Stimulated activated CD4-positive, alpha-beta T cell treated with anti-CD3 and anti-CD28 coated beads, TNF-alpha, amount 100 ng/mL, for 4 hours (primary cell): Measurements from ENCODE around the gene C15orf40.

Experiments used
- DNase-seq, 3 experiments: peaks; one replicate each; pipeline ENCODE4 v3.0.0-alpha.2; 2020; ENCODE audit warnings: low read depth in 3 of 3

The C15orf40 gene

DNA sequence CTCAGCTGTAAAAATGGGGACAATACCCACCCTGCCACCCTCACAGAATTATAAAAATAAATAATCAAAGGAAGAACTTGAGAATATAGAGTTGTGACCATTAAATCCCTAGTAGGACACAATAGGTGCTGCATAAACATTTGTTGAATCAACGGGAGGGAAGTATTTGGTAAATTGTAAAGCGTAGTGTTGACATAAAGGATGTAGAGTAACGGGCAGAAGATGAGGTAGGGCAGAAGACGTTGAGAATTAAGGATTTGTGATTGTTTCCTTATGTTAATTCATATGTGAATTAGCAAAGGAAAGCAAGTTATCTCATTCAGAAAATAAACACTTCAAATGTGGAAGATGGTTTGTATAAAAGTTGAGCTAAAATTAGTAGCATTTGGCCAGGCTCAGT lies 18.3 kb downstream of the C15orf40 start:
- no peak for DNase-seq

- no peak for DNase-seq
These were observed 18.9 kb downstream of the C15orf40 start for GRCh38 chr15:82992436-82992998.

- peak in 2 of 3 experiments; percentile 2 to 9 for DNase-seq
These were observed 25.0 kb downstream of the C15orf40 start for GRCh38 chr15:82986442-82986780.

- DNase-seq = peak; percentile 74 to 88 (median 82)
These were observed 25.6 kb downstream of the C15orf40 start, which contains the start of gene RAMAC for GRCh38 chr15:82985688-82986441. Gene RAMAC, plus strand, starts transcription at chr15:82986210. Its CDS starts 2,809 bp downstream, at chr15:82989019.

GRCh38 chr15:82980981-82981380 lies 30.5 kb downstream of the C15orf40 start:
- no peak for DNase-seq

- no peak for DNase-seq
These were observed 31.7 kb downstream of the C15orf40 start for GRCh38 chr15:82979726-82980125.

GRCh38 chr15:82978438-82978837 lies 33.0 kb downstream of the C15orf40 start:
- no peak for DNase-seq

GRCh38 chr15:82977076-82977475 lies 34.4 kb downstream of the C15orf40 start:
- no peak for DNase-seq

GRCh38 chr15:82972990-82973389 lies 38.4 kb downstream of the C15orf40 start:
- no peak for DNase-seq

DNA sequence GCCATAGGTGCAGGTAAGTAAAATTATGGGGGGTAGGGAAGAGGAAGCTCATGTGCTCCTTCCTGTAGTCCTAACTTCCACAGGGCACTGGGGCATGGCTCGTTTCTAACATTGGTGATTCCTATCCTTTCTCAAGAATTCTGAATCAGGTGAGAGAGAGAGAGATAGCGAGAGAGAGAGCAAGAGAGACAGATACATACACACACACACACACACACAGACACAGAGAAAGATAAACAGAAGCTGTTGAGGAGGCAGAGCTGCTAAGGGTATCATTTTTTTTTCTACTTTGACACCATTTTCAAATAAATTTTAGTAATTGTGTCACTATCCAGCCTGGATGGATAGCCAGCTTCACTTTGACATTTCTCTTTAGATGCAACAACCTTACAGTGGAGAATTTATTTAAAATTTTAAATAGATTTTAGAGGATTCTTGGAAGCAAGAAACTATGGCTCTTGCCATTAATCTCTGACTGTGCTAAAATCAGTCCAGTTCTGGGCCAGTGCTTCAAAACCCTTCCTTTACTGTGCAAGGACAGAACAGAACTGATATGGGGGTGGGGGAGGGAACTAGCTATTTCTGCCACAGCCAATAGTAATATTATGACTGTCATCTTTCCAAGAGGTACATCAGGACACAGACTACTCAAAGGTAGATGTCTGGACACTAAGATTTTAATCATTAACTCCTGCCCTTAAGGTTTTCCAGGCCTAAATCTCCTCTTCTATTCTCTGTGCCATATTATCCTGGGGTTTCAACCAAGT lies 40.0 kb downstream of the C15orf40 start:
- no peak for DNase-seq

- no peak for DNase-seq
These were observed 40.7 kb downstream of the C15orf40 start for GRCh38 chr15:82970696-82971095.

GRCh38 chr15:82970078-82970686 lies 41.3 kb downstream of the C15orf40 start:
- DNase-seq = no peak

DNA sequence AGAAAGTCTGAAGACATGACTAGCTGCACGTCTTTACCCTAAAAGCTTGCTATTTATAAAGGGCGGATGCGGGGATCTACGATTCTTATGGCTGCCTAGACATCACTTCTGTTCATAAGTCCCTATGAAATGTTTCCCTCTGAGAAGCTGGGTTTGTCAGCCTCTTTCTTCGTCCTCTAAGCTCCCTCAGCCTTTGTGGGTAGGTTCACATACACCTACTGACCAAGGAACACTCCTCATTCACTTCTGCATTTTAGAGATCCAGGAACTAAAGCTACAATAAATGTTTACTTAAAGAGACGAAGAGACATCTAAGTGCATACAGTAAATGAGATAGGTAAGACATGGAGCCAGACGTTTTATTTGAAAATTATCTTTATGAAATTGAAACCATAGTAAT lies 42.1 kb downstream of the C15orf40 start:
- DNase-seq = no peak

- DNase-seq = no peak
These were observed 43.4 kb downstream of the C15orf40 start for GRCh38 chr15:82968066-82968465.

- no peak for DNase-seq
These were observed 44.8 kb downstream of the C15orf40 start for GRCh38 chr15:82966671-82967071.

- DNase-seq = no peak
These were observed 46.5 kb downstream of the C15orf40 start for GRCh38 chr15:82964890-82965289.

DNA sequence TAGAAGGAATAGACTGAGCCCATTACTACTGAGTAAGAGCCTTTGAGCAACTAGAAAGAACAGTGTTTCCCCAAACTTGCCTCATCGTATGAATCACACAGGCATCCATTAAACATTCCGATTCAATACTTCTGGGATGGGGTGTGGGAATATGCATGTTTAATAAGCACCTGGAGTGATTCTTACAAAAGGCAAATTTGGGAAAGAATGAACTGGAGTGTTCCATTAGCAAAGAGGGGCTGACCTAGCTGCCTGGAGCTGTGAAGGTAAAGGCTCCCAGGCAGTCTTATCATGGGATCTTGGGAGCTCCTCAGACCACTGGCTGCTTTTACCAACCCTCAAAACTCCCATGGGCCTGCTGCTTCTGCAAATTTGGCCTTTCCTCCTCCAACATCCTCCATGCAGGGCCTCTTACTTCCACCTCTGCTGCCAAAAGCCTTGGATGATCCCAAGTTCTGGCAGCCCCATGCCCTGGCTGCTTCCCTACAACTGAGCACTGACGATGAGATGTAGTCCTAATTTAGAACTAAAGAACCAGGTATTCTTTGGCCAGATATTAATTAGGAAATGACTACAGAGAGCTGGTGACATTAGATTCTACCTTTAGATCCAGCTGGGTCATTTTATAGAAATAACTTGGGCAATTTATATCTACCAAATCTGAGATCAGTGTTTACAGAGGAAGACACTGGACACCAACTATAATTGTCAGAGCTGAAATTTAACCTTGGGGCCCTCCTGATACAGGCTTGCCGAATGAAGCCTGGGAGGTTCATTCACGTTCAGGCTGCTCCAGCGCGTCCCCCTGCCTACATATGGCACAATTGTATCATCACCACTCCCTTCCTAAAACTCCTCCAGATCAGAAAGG lies 47.7 kb downstream of the C15orf40 start:
- no peak for DNase-seq

- no peak for DNase-seq
These were observed 50.7 kb downstream of the C15orf40 start for GRCh38 chr15:82960766-82961165.

- DNase-seq = no peak
These were observed 52.0 kb downstream of the C15orf40 start for GRCh38 chr15:82959423-82959822.

GRCh38 chr15:82958638-82959037 lies 52.8 kb downstream of the C15orf40 start:
- DNase-seq = no peak
